Breast epithelium (tissue), 4 donors: ENCODE data around the gene FNDC3A. TPM values are rescaled to one million over a fixed set of nuclear protein-coding genes. Genes with fewer than 3 reads are reported as not detected.
A peak's percentile ranks its signal among the peaks of the same experiment; 100 is the strongest.

Source experiments
- DNase-seq, 2 donors: peaks; one replicate each; pipeline ENCODE4 v3.0.0-alpha.2; 2019; ENCODE audit warnings: low spot score in 2 of 2
- H3K27ac ChIP-seq, 2 donors: fragments of 200-600 bp; sonication (generic) in 1 of 2; one replicate each; pipeline ENCODE4 v1.5.1; 2016 to 2019; ENCODE audit warnings: mild to moderate bottlenecking in 1 of 2
- H3K27me3 ChIP-seq, 2 donors: fragments of 200-600 bp; sonication (generic) in 1 of 2; one replicate each; pipeline versions ENCODE4 v1.5.1 to v1.6.0; 2017 to 2019; ENCODE audit warnings: control low read depth in 1 of 2, mild to moderate bottlenecking in 1 of 2
- H3K36me3 ChIP-seq: fragments of 200-600 bp; one replicate; pipeline ENCODE4 v1.5.1; 2019
- H3K4me1 ChIP-seq, 2 donors: fragments of 200-600 bp; sonication (generic); one replicate each; pipeline ENCODE4 v1.5.1; 2016 to 2019; ENCODE audit warnings: control low read depth in 1 of 2
- H3K4me3 ChIP-seq, 3 donors: fragments of 200-600 bp; sonication (generic); 1 replicate in 2 of 3; 2 replicates in 1 of 3; pipeline ENCODE4 v1.5.1; 2016 to 2019; ENCODE audit warnings: mild to moderate bottlenecking in 3 of 3, moderate library complexity in 2 of 3
- H3K9me3 ChIP-seq, 2 donors: fragments of 200-600 bp; sonication (generic) in 1 of 2; one replicate each; pipeline ENCODE4 v1.5.1; 2016 to 2019; ENCODE audit warnings: control low read depth in 1 of 2
- CTCF ChIP-seq, 3 donors: fragments of 450-650 bp; IDR thresholded peaks; one replicate each; pipeline ENCODE4 v1.5.1; 2016 to 2017; ENCODE audit warnings: antibody characterized with exemption in 3 of 3, mild to moderate bottlenecking in 3 of 3, moderate library complexity in 3 of 3
- POLR2A ChIP-seq: fragments of 450-650 bp; IDR thresholded peaks from one replicate; pipeline ENCODE4 v1.6.1; 2016; ENCODE audit warnings: antibody characterized with exemption, mild to moderate bottlenecking, moderate library complexity
- POLR2AphosphoS5 ChIP-seq, 3 donors: sonication (generic); formaldehyde crosslinking; IDR thresholded peaks; one replicate each; pipeline ENCODE4 v1.6.1; 2017; ENCODE audit warnings: antibody characterized with exemption in 3 of 3
- intact Hi-C: fragments of 100-400 bp; cut with DNase I; formaldehyde crosslinking; loops from one replicate; pipeline ENCODE4 v1.15.1; 2023; ENCODE audit warnings: low total_unique reads
- total RNA-seq, 3 donors: library from RNA; depleted of rRNA; stranded (reverse); fragments of >200 nt; gene quantifications; one replicate each; pipeline ENCODE4 v1.1.0, GENCODE V29; 2016

Gene FNDC3A
- total RNA-seq, 3 donors from 2014 or later = 45.3 to 85.8 (median 57.7) TPM

- H3K9me3 ChIP-seq = peaks cover 0 to 4% of the 10 kb centered on the region in 2 donors
- TF ChIP-seq POLR2AphosphoS5 (IDR thresholded peaks at IDR 0.05) (no peak), POLR2A (no peak), CTCF (IDR thresholded peaks at IDR 0.05) (no peak)
- intact Hi-C loops = no loop called here
- DNase-seq = no peak
- H3K27ac ChIP-seq = no peak overlapping the region
- H3K36me3 ChIP-seq = no peaks in the 10 kb centered on the region
- no peaks in the 10 kb centered on the region for H3K27me3 ChIP-seq
- H3K4me3 ChIP-seq = no peak overlapping the region
- no peaks in the 10 kb centered on the region for H3K4me1 ChIP-seq
Observed at GRCh38 chr13:49241296-49241695, 265.6 kb downstream of the FNDC3A start.

- H3K27me3 ChIP-seq = no peaks in the 10 kb centered on the region
- no peak for TF ChIP-seq CTCF (IDR thresholded peaks at IDR 0.05)
- no peak for TF ChIP-seq POLR2AphosphoS5 (IDR thresholded peaks at IDR 0.05)
- no peak for TF ChIP-seq POLR2A
- peaks cover 0 to 4% of the 10 kb centered on the region in 2 donors for H3K9me3 ChIP-seq
- no peak overlapping the region for H3K4me3 ChIP-seq
- intact Hi-C loops = no loop called here
- no peak overlapping the region for H3K27ac ChIP-seq
- H3K36me3 ChIP-seq = no peaks in the 10 kb centered on the region
- H3K4me1 ChIP-seq = no peaks in the 10 kb centered on the region
- no peak for DNase-seq
Observed at GRCh38 chr13:49245101-49245500, 269.4 kb downstream of the FNDC3A start.

GRCh38 chr13:49246850-49247642, 271.3 kb downstream of the FNDC3A start:
- DNase-seq = no peak
- Histone ChIP-seq H3K9me3 (peaks cover 0 to 4% of the 10 kb centered on the region in 2 donors), H3K27ac (peak overlapping the region; percentile 95), H3K27me3 (no peaks in the 10 kb centered on the region), H3K4me3 (peak overlapping the region; percentile 80 to 91 (median 85)), H3K36me3 (no peaks in the 10 kb centered on the region), H3K4me1 (no peaks in the 10 kb centered on the region)
- TF ChIP-seq POLR2AphosphoS5 (IDR thresholded peaks at IDR 0.05) (no peak), CTCF (IDR thresholded peaks at IDR 0.05) (no peak), POLR2A (no peak)
- intact Hi-C loops = no loop called here

- intact Hi-C loops = no loop called here
- TF ChIP-seq POLR2AphosphoS5 (IDR thresholded peaks at IDR 0.05) = peak; percentile 78 to 96 (median 89)
- peak; percentile 84 for TF ChIP-seq POLR2A
- TF ChIP-seq CTCF (IDR thresholded peaks at IDR 0.05) = no peak
- H3K9me3 ChIP-seq = no peaks in the 10 kb centered on the region
Observed at GRCh38 chr13:49247643-49248621, 272.2 kb downstream of the FNDC3A start, which contains the start of gene CDADC1. Gene CDADC1, plus strand, starts transcription at chr13:49247925. Its CDS starts 113 bp downstream, at chr13:49248038.

More at GRCh38 chr13:49247643-49248621, 272.2 kb downstream of the FNDC3A start, which contains the start of gene CDADC1:
- Histone ChIP-seq H3K27ac (peak within 1 kb of the TSS; percentile 95), H3K4me3 (peak within 1 kb of the TSS; percentile 80 to 91 (median 85)), H3K36me3 (no peaks in the 10 kb centered on the region), H3K27me3 (no peaks in the 10 kb centered on the region), H3K4me1 (no peaks in the 10 kb centered on the region)
- DNase-seq = peak; percentile 94 to 95
